HCT116 (cell line): ENCODE results near the gene KCNC3. TPM values are rescaled to one million over a fixed set of nuclear protein-coding genes. Genes with fewer than 3 reads are reported as not detected.
A peak's percentile ranks its signal among the peaks of the same experiment; 100 is the strongest.

ENCODE experiments used
- ATAC-seq: fragments of 200-7000 bp; cut with Tn5 transposase; 2 replicates; pipeline ENCODE4 v1.9.1; 2020; ENCODE audit warnings: mild to moderate bottlenecking, moderate library complexity
- BruUV-seq: library from RNA; stranded (reverse); fragments of 400-500 nt; replicated peaks from 2 replicates; lab custom pipeline; 2021; lab: Mats Ljungman, UMichigan
- CTCF ChIA-PET: fragments of 300-600 bp; sonication (Branson Sonifier 250); formaldehyde crosslinking; loops from one replicate; lab custom pipeline; 2021; ENCODE audit warnings: antibody characterized with exemption; lab: Charles Lee
- POLR2A ChIA-PET: fragments of 300-600, 350-600 bp; sonication (Branson Sonifier 250); formaldehyde crosslinking; loops from one replicate; lab custom pipeline; 2021; ENCODE audit warnings: antibody characterized with exemption; lab: Charles Lee
- RAD21 ChIA-PET, 2 experiments: fragments of 300-600 bp; sonication (Branson Sonifier 250); formaldehyde crosslinking; loops; one replicate each; lab custom pipeline; 2023; ENCODE audit warnings: low total read pairs in 2 of 2; ENCODE audit not compliant: uncharacterized antibody in 2 of 2, unreplicated experiment in 2 of 2, low non-redundant PET in 1 of 2; lab: Charles Lee
- DNase-seq: peaks from one replicate; pipeline ENCODE4 v3.0.0-alpha.2; 2010; ENCODE audit warnings: low read depth, low spot score
- H2AFZ ChIP-seq: fragments of 200-600 bp; shearing (Covaris generic), sonication (generic); 2 replicates; pipeline ENCODE4 v1.6.1; 2017; ENCODE audit warnings: low read depth, mixed run types, mixed read lengths, antibody characterized with exemption, low read length; ENCODE audit not compliant: poor library complexity, severe bottlenecking
- H3K27ac ChIP-seq: 2 replicates; pipeline ENCODE4 v1.5.1; 2012; ENCODE audit warnings: low read depth, low read length
- H3K27me3 ChIP-seq: fragments of 200-600 bp; sonication (generic); 2 replicates; pipeline ENCODE4 v1.6.1; 2016; ENCODE audit warnings: mixed run types, low read length, mixed read lengths; ENCODE audit not compliant: insufficient read depth
- H3K36me3 ChIP-seq, 2 experiments: fragments of 200-500 bp in 1 of 2; fragments of 200-600 bp in 1 of 2; sonication (Bioruptor generic) in 1 of 2; sonication (generic) in 1 of 2; 2 replicates each; pipeline versions ENCODE4 v1.5.1 to v1.6.1; 2014 to 2016; ENCODE audit warnings: low read length in 2 of 2, inconsistent platforms in 1 of 2, mixed read lengths in 1 of 2, mixed run types in 1 of 2; ENCODE audit not compliant: insufficient read depth in 2 of 2, control insufficient read depth in 1 of 2
- H3K4me1 ChIP-seq, 2 experiments: fragments of 200-600 bp in 1 of 2; sonication (generic) in 1 of 2; 2 replicates each; pipeline versions ENCODE4 v1.5.1 to v1.6.1; 2012 to 2017; ENCODE audit warnings: low read length in 2 of 2, inconsistent platforms in 1 of 2, mild to moderate bottlenecking in 1 of 2, mixed read lengths in 1 of 2, mixed run types in 1 of 2, moderate library complexity in 1 of 2; ENCODE audit not compliant: insufficient read depth in 2 of 2, control insufficient read depth in 1 of 2
- H3K4me2 ChIP-seq: fragments of 200-600 bp; sonication (generic); 2 replicates; pipeline ENCODE4 v1.6.1; 2017; ENCODE audit warnings: mixed run types, low read length, mixed read lengths
- H3K4me3 ChIP-seq, 2 experiments: fragments of 200-600 bp in 1 of 2; sonication (generic) in 1 of 2; replicated peaks in 1 of 2; 2 replicates each; pipeline ENCODE4 v1.5.1; 2011 to 2016; ENCODE audit warnings: low read length in 2 of 2, control low read depth in 1 of 2, low read depth in 1 of 2, mild to moderate bottlenecking in 1 of 2, mixed read lengths in 1 of 2, mixed run types in 1 of 2
- H3K79me2 ChIP-seq: fragments of 200-600 bp; sonication (generic); 2 replicates; pipeline ENCODE4 v1.6.1; 2017; ENCODE audit warnings: mild to moderate bottlenecking, mixed run types, low read length, moderate library complexity, mixed read lengths; ENCODE audit not compliant: insufficient read depth
- H3K9ac ChIP-seq: fragments of 200-600 bp; sonication (generic); 2 replicates; pipeline ENCODE4 v1.6.1; 2016; ENCODE audit warnings: low read length, mixed read lengths
- H3K9me2 ChIP-seq: fragments of 200-600 bp; sonication (generic), shearing (Covaris generic); 2 replicates; pipeline ENCODE4 v1.6.1; 2017; ENCODE audit warnings: mixed run types, mild to moderate bottlenecking, moderate library complexity; ENCODE audit not compliant: insufficient read depth
- H3K9me3 ChIP-seq, 2 experiments: fragments of 200-500 bp in 1 of 2; fragments of 200-600 bp in 1 of 2; sonication (Bioruptor generic) in 1 of 2; sonication (generic) in 1 of 2; 2 replicates each; pipeline ENCODE4 v1.6.1; 2014 to 2017; ENCODE audit warnings: low read length in 2 of 2, mixed read lengths in 2 of 2, inconsistent platforms in 1 of 2, low read depth in 1 of 2, mild to moderate bottlenecking in 1 of 2, mixed run types in 1 of 2, moderate library complexity in 1 of 2; ENCODE audit not compliant: control insufficient read depth in 1 of 2, insufficient read depth in 1 of 2
- H4K20me1 ChIP-seq: fragments of 200-600 bp; sonication (generic), shearing (Covaris generic); 2 replicates; pipeline ENCODE4 v1.6.1; 2017; ENCODE audit warnings: mixed run types, mild to moderate bottlenecking, moderate library complexity; ENCODE audit not compliant: insufficient read depth
- ATF3 ChIP-seq: IDR thresholded peaks from 2 replicates; pipeline ENCODE4 v1.6.1; 2012
- ELF1 ChIP-seq: IDR thresholded peaks from 2 replicates; pipeline ENCODE4 v1.6.1; 2012; ENCODE audit warnings: low read depth, borderline replicate concordance
- FOSL1 ChIP-seq: IDR thresholded peaks from 2 replicates; pipeline ENCODE4 v1.6.1; 2012; ENCODE audit warnings: low read depth
- JUND ChIP-seq: IDR thresholded peaks from 2 replicates; pipeline ENCODE4 v1.6.1; 2012
- MAX ChIP-seq: IDR thresholded peaks from 2 replicates; pipeline ENCODE4 v1.6.1; 2012
- POLR2A ChIP-seq: IDR thresholded peaks from 2 replicates; pipeline ENCODE4 v1.7.0; 2011; ENCODE audit warnings: borderline replicate concordance; ENCODE audit not compliant: insufficient read depth, insufficient read length; ENCODE audit errors: extremely low read depth
- SIN3A ChIP-seq: IDR thresholded peaks from 2 replicates; pipeline ENCODE4 v1.6.1; 2012; ENCODE audit warnings: low read depth
- ZFX ChIP-seq: fragments of 450-650 bp; IDR thresholded peaks from 2 replicates; pipeline ENCODE4 v1.6.1; 2017
- intact Hi-C: fragments of 100-400 bp; cut with micrococcal nuclease; formaldehyde crosslinking; loops from 2 replicates; pipeline ENCODE4 v1.10.0; 2022
- total RNA-seq: library from RNA; stranded (reverse); gene quantifications from one replicate; pipeline ENCODE4 v1.2.1, GENCODE V29; 2021; ENCODE audit not compliant: unreplicated experiment

The KCNC3 gene
- total RNA-seq, 1 experiment from 2014 or later = 6.9 TPM

- BruUV-seq = no TSS peak
- POLR2A ChIA-PET = interaction anchor here (0.6 to 1.2 kb wide), 6 partner anchors 57 to 768 kb away, joined by 3 to 7 read pairs (median 4); no protein-coding TSS in a partner anchor
- Histone ChIP-seq H3K9me3 (no peaks in the 10 kb centered on the region), H3K4me2 (peak overlapping the region; percentile 89), H3K4me3 (peak overlapping the region; percentile 50 to 64), H3K9me2 (no peaks in the 10 kb centered on the region), H3K4me1 (peaks cover 33 to 70% of the 10 kb centered on the region in 2 experiments), H3K27me3 (no peaks in the 10 kb centered on the region), H3K79me2 (peaks cover 3% of the 10 kb centered on the region; the same call in 1 of the 2 replicates), H3K36me3 (peaks cover 0 to 5% of the 10 kb centered on the region in 2 experiments; a peak in 2 of 4 replicates), H3K9ac (peak overlapping the region; percentile 66), H4K20me1 (no peaks in the 10 kb centered on the region), H2AFZ (no peak overlapping the region), H3K27ac (peak overlapping the region; percentile 61; the same call in 1 of the 2 replicates)
- CTCF ChIA-PET = interaction anchor here (0.6 to 1.9 kb wide), 9 partner anchors 9 to 593 kb away, joined by 3 to 10 read pairs (median 4); partner anchors contain the start of gene POLD1
- DNase-seq (no peak), ATAC-seq (no peak)
- intact Hi-C loops = loop anchor here (2.0 kb wide), 1 partner anchor 164 kb away; no protein-coding TSS in a partner anchor
- RAD21 ChIA-PET = interaction anchor here (0.7 to 0.8 kb wide), 2 partner anchors 180 to 459 kb away, joined by 3 read pairs; no protein-coding TSS in a partner anchor
- peak; percentile 4 for TF ChIP-seq POLR2A
- TF ChIP-seq ATF3 = no peak
- peak; percentile 67; the same call in 1 of the 2 replicates for TF ChIP-seq ZFX
- TF ChIP-seq MAX = peak; percentile 64; the same call in 1 of the 2 replicates
- TF ChIP-seq ELF1 = no peak
Observed at GRCh38 chr19:50328224-50328872, 829 bp downstream of the KCNC3 start.

- POLR2A ChIA-PET = no interaction called here
- DNase-seq (no peak), ATAC-seq (no peak)
- intact Hi-C loops = loop anchor here (2.0 kb wide), 1 partner anchor 163 kb away; no protein-coding TSS in a partner anchor
- no TSS peak for BruUV-seq
- Histone ChIP-seq H2AFZ (no peak overlapping the region), H3K9ac (no peak overlapping the region), H3K4me2 (peak overlapping the region; percentile 67), H3K36me3 (peaks cover 0 to 6% of the 10 kb centered on the region in 2 experiments; a peak in 2 of 4 replicates), H3K4me3 (peak overlapping the region; percentile 11 to 32; a peak in 3 of 4 replicates), H3K9me3 (no peaks in the 10 kb centered on the region), H3K79me2 (peaks cover 3% of the 10 kb centered on the region; the same call in 1 of the 2 replicates), H3K4me1 (peaks cover 31 to 63% of the 10 kb centered on the region in 2 experiments), H3K27me3 (no peaks in the 10 kb centered on the region), H3K27ac (no peak overlapping the region), H4K20me1 (no peaks in the 10 kb centered on the region), H3K9me2 (no peaks in the 10 kb centered on the region)
- RAD21 ChIA-PET = no interaction called here
- CTCF ChIA-PET = interaction anchor here (1.7 to 1.9 kb wide), 2 partner anchors 8 to 41 kb away, joined by 4 to 10 read pairs; no protein-coding TSS in a partner anchor
- TF ChIP-seq FOSL1 = no peak
- no peak for TF ChIP-seq MAX
- no peak for TF ChIP-seq SIN3A
- TF ChIP-seq JUND = no peak
Observed at GRCh38 chr19:50327461-50328223, 1.5 kb downstream of the KCNC3 start.
